Eye (tissue), 1 donor: Measurements from ENCODE around the gene PRR15.
"Not testable (repeated sequence)": the region's sequence is repeated elsewhere in the genome, so short reads cannot be mapped to it uniquely, and the experiment has no call there.

Experiments
- DNase-seq: peaks from one replicate; pipeline ENCODE4 v3.0.0-alpha.2; 2015

PRR15 gene

GRCh38 chr7:29563590-29564495 is at the start of gene PRR15:
TSS of gene PRR15 (plus strand) at chr7:29563835. CDS start at chr7:29566330, 2,495 bp downstream.
- peak; percentile 68 for DNase-seq

- no peak for DNase-seq
Measured at GRCh38 chr7:29516491-29516890, 47.1 kb upstream of the PRR15 start.

- no peak for DNase-seq
Measured at GRCh38 chr7:29518616-29519015, 45.0 kb upstream of the PRR15 start.

GRCh38 chr7:29523728-29524127 is 39.9 kb upstream of the PRR15 start:
- DNase-seq, result no peak

GRCh38 chr7:29527505-29528108 is 36.0 kb upstream of the PRR15 start:
- DNase-seq, result no peak

GRCh38 chr7:29528526-29528925 is 35.1 kb upstream of the PRR15 start:
- DNase-seq, result not testable (repeated sequence)

- DNase-seq, result no peak
Measured at GRCh38 chr7:29538389-29538788, 25.2 kb upstream of the PRR15 start.

- DNase-seq, result no peak
Measured at GRCh38 chr7:29539471-29539870, 24.2 kb upstream of the PRR15 start.

GRCh38 chr7:29547421-29547820 is 16.2 kb upstream of the PRR15 start:
- DNase-seq, result no peak

GRCh38 chr7:29548823-29549222 is 14.8 kb upstream of the PRR15 start:
- no peak for DNase-seq

- DNase-seq, result no peak
Measured at GRCh38 chr7:29552392-29552791, 11.2 kb upstream of the PRR15 start.

- DNase-seq, result no peak
Measured at GRCh38 chr7:29555061-29555460, 8.6 kb upstream of the PRR15 start.

GRCh38 chr7:29556405-29557195 is 7.0 kb upstream of the PRR15 start:
- no peak for DNase-seq

GRCh38 chr7:29557954-29558353 is 5.7 kb upstream of the PRR15 start:
- DNase-seq, result no peak

- no peak for DNase-seq
Measured at GRCh38 chr7:29561271-29561670, 2.4 kb upstream of the PRR15 start.

GRCh38 chr7:29562307-29562706 is 1.3 kb upstream of the PRR15 start:
- DNase-seq, result no peak

- peak; percentile 82 for DNase-seq
Measured at GRCh38 chr7:29564496-29565223, 1.0 kb downstream of the PRR15 start.

GRCh38 chr7:29565224-29565630 is 1.6 kb downstream of the PRR15 start:
- DNase-seq, result no peak

- DNase-seq, result no peak
Measured at GRCh38 chr7:29565634-29565981, 2.0 kb downstream of the PRR15 start.

- DNase-seq, result peak; percentile 64
Measured at GRCh38 chr7:29565982-29566746, 2.5 kb downstream of the PRR15 start.

- DNase-seq, result peak; percentile 28
Measured at GRCh38 chr7:29567174-29567573, 3.5 kb downstream of the PRR15 start.

GRCh38 chr7:29569648-29570047 is 6.0 kb downstream of the PRR15 start:
- DNase-seq, result peak; percentile 3
